Stimulated activated CD8-positive, alpha-beta memory T cell treated with anti-CD3 and anti-CD28 coated beads, Interleukin-15, amount 100 ng/mL, for 48 hours (primary cell): ENCODE data around the gene NFIA.

Source experiments
- DNase-seq, 2 donors: peaks; one replicate each; pipeline ENCODE4 v3.0.0-alpha.2; 2020; ENCODE audit warnings: low read depth in 2 of 2

Gene NFIA

GRCh38 chr1:61082311-61083012, at the start of gene NFIA:
Gene NFIA (plus strand): TSS chr1:61082561.
- no peak for DNase-seq

- no peak for DNase-seq
These were observed 46.5 kb upstream of the NFIA start for GRCh38 chr1:61035880-61036279.

GRCh38 chr1:61042466-61043009, 39.8 kb upstream of the NFIA start:
- no peak for DNase-seq

GRCh38 chr1:61043010-61043820, 39.1 kb upstream of the NFIA start:
- DNase-seq, result peak; percentile 73 to 75

GRCh38 chr1:61046434-61046833, 35.9 kb upstream of the NFIA start:
- DNase-seq, result no peak

GRCh38 chr1:61047061-61047460, 35.3 kb upstream of the NFIA start:
- DNase-seq, result no peak

- DNase-seq, result peak; percentile 70 to 77
These were observed 32.4 kb upstream of the NFIA start for GRCh38 chr1:61049850-61050540.

GRCh38 chr1:61050541-61051442, 31.6 kb upstream of the NFIA start:
- no peak for DNase-seq

- no peak for DNase-seq
These were observed 31.0 kb upstream of the NFIA start for GRCh38 chr1:61051443-61051718.

GRCh38 chr1:61051719-61052394, 30.5 kb upstream of the NFIA start:
- DNase-seq, result no peak

- no peak for DNase-seq
These were observed 29.8 kb upstream of the NFIA start for GRCh38 chr1:61052395-61053225.

- DNase-seq, result no peak
These were observed 29.1 kb upstream of the NFIA start for GRCh38 chr1:61053226-61053711.

GRCh38 chr1:61053712-61054600, 28.4 kb upstream of the NFIA start:
- no peak for DNase-seq

GRCh38 chr1:61054601-61054993, 27.8 kb upstream of the NFIA start:
- DNase-seq, result no peak

GRCh38 chr1:61055110-61055614, 27.2 kb upstream of the NFIA start:
- no peak for DNase-seq

- DNase-seq, result no peak
These were observed 26.2 kb upstream of the NFIA start for GRCh38 chr1:61056196-61056572.

- DNase-seq, result peak in 1 of 2 donors; percentile 23
These were observed 25.6 kb upstream of the NFIA start for GRCh38 chr1:61056573-61057439.
